ENCODE measurements around the gene EFCAB12. TPM values are rescaled to one million over a fixed set of nuclear protein-coding genes. Genes with fewer than 3 reads are reported as not detected.

Gene EFCAB12
- total and polyA plus RNA-seq, 5 donors = 0.29 to 0.72 (median 0.38) TPM

- no peaks in the 10 kb centered on the region for H3K9me3 ChIP-seq (ENCODE audit: control insufficient read depth, low read length)
- no peak overlapping the region for H3K27ac ChIP-seq (ENCODE audit: low read length)
- ATAC-seq (no peak), DNase-seq (no peak)
- peaks cover 3% of the 10 kb centered on the region for H3K4me1 ChIP-seq (ENCODE audit: control insufficient read depth, insufficient read depth, low read length)
- WGBS = 77% methylated on average over 7 of the region's 7 CpGs
- no peak overlapping the region for H3K4me3 ChIP-seq (ENCODE audit: low read length)
- H3K27me3 ChIP-seq (ENCODE audit: control insufficient read depth, insufficient read depth) = no peaks in the 10 kb centered on the region
- intact Hi-C loops (cut with DNase I) = no loop called here
Observed at GRCh38 chr3:129379582-129380358, 48.7 kb downstream of the EFCAB12 start.

- WGBS = 71% methylated on average over 1 of the region's 1 CpG
Observed at GRCh38 chr3:129378949-129379348, 49.5 kb downstream of the EFCAB12 start.

GRCh38 chr3:129377615-129378014 lies 50.8 kb downstream of the EFCAB12 start:
- ATAC-seq = no peak
- no peak overlapping the region for H3K4me3 ChIP-seq (ENCODE audit: low read length)
- H3K4me1 ChIP-seq (ENCODE audit: control insufficient read depth, insufficient read depth, low read length) = peaks cover 3% of the 10 kb centered on the region
- no peaks in the 10 kb centered on the region for H3K27me3 ChIP-seq (ENCODE audit: control insufficient read depth, insufficient read depth)
- H3K27ac ChIP-seq (ENCODE audit: low read length) = no peak overlapping the region
- no peaks in the 10 kb centered on the region for H3K9me3 ChIP-seq (ENCODE audit: control insufficient read depth, low read length)
- intact Hi-C loops (cut with DNase I) = no loop called here
- DNase-seq = no peak
- WGBS = 95% methylated on average over 2 of the region's 2 CpGs

More at GRCh38 chr3:129378949-129379348, 49.5 kb downstream of the EFCAB12 start:
- DNase-seq (no peak), ATAC-seq (no peak)
- Histone ChIP-seq H3K4me3 (ENCODE audit: low read length) (no peak overlapping the region), H3K9me3 (ENCODE audit: control insufficient read depth, low read length) (no peaks in the 10 kb centered on the region), H3K4me1 (ENCODE audit: control insufficient read depth, insufficient read depth, low read length) (peaks cover 3% of the 10 kb centered on the region), H3K27me3 (ENCODE audit: control insufficient read depth, insufficient read depth) (no peaks in the 10 kb centered on the region), H3K27ac (ENCODE audit: low read length) (no peak overlapping the region)
- intact Hi-C loops (cut with DNase I) = no loop called here

GRCh38 chr3:129375099-129375498 lies 53.3 kb downstream of the EFCAB12 start:
- peaks cover 3% of the 10 kb centered on the region for H3K4me1 ChIP-seq (ENCODE audit: control insufficient read depth, insufficient read depth, low read length)
- no peaks in the 10 kb centered on the region for H3K27me3 ChIP-seq (ENCODE audit: control insufficient read depth, insufficient read depth)
- no peak overlapping the region for H3K4me3 ChIP-seq (ENCODE audit: low read length)
- intact Hi-C loops (cut with DNase I) = no loop called here
- WGBS = 75% methylated on average over 5 of the region's 5 CpGs
- no peak for DNase-seq
- no peak overlapping the region for H3K27ac ChIP-seq (ENCODE audit: low read length)
- H3K9me3 ChIP-seq (ENCODE audit: control insufficient read depth, low read length) = no peaks in the 10 kb centered on the region
- ATAC-seq = no peak

- no peak overlapping the region for H3K27ac ChIP-seq (ENCODE audit: low read length)
- peak in 1 of 2 donors; percentile 22 for ATAC-seq
Observed at GRCh38 chr3:129371041-129371826, 57.2 kb downstream of the EFCAB12 start.

GRCh38 chr3:129370248-129370964 lies 58.0 kb downstream of the EFCAB12 start:
- no peak for DNase-seq
- Histone ChIP-seq H3K4me3 (ENCODE audit: low read length) (no peak overlapping the region), H3K9me3 (ENCODE audit: control insufficient read depth, low read length) (no peaks in the 10 kb centered on the region), H3K27ac (ENCODE audit: low read length) (no peak overlapping the region), H3K27me3 (ENCODE audit: control insufficient read depth, insufficient read depth) (no peaks in the 10 kb centered on the region), H3K4me1 (ENCODE audit: control insufficient read depth, insufficient read depth, low read length) (no peaks in the 10 kb centered on the region)
- WGBS = 96% methylated on average over 5 of the region's 5 CpGs
- peak in 1 of 2 donors; percentile 19 for ATAC-seq
- intact Hi-C loops (cut with DNase I) = no loop called here

More at GRCh38 chr3:129371041-129371826, 57.2 kb downstream of the EFCAB12 start:
- DNase-seq = no peak
- intact Hi-C loops (cut with DNase I) = no loop called here
- WGBS = 77% methylated on average over 20 of the region's 20 CpGs
- Histone ChIP-seq H3K9me3 (ENCODE audit: control insufficient read depth, low read length) (no peaks in the 10 kb centered on the region), H3K27me3 (ENCODE audit: control insufficient read depth, insufficient read depth) (no peaks in the 10 kb centered on the region), H3K4me3 (ENCODE audit: low read length) (no peak overlapping the region), H3K4me1 (ENCODE audit: control insufficient read depth, insufficient read depth, low read length) (no peaks in the 10 kb centered on the region)

GRCh38 chr3:129369711-129370110 lies 58.7 kb downstream of the EFCAB12 start:
- no peak overlapping the region for H3K27ac ChIP-seq (ENCODE audit: low read length)
- ATAC-seq (peak in 1 of 2 donors; percentile 10), DNase-seq (no peak)
- no peaks in the 10 kb centered on the region for H3K4me1 ChIP-seq (ENCODE audit: control insufficient read depth, insufficient read depth, low read length)
- intact Hi-C loops (cut with DNase I) = no loop called here
- H3K27me3 ChIP-seq (ENCODE audit: control insufficient read depth, insufficient read depth) = no peaks in the 10 kb centered on the region
- no peak overlapping the region for H3K4me3 ChIP-seq (ENCODE audit: low read length)
- H3K9me3 ChIP-seq (ENCODE audit: control insufficient read depth, low read length) = no peaks in the 10 kb centered on the region
- WGBS = 95% methylated on average over 5 of the region's 5 CpGs

- Histone ChIP-seq H3K27ac (ENCODE audit: low read length) (no peak overlapping the region), H3K27me3 (ENCODE audit: control insufficient read depth, insufficient read depth) (no peaks in the 10 kb centered on the region), H3K4me3 (ENCODE audit: low read length) (no peak overlapping the region), H3K4me1 (ENCODE audit: control insufficient read depth, insufficient read depth, low read length) (no peaks in the 10 kb centered on the region), H3K9me3 (ENCODE audit: control insufficient read depth, low read length) (no peaks in the 10 kb centered on the region)
- no peak for ATAC-seq
- WGBS = 62% methylated on average over 5 of the region's 5 CpGs
- intact Hi-C loops (cut with DNase I) = no loop called here
- no peak for DNase-seq
Observed at GRCh38 chr3:129367821-129368220, 60.6 kb downstream of the EFCAB12 start.

GRCh38 chr3:129366312-129366831 lies 62.1 kb downstream of the EFCAB12 start:
- Histone ChIP-seq H3K27ac (ENCODE audit: low read length) (no peak overlapping the region), H3K27me3 (ENCODE audit: control insufficient read depth, insufficient read depth) (no peaks in the 10 kb centered on the region), H3K9me3 (ENCODE audit: control insufficient read depth, low read length) (no peaks in the 10 kb centered on the region), H3K4me3 (ENCODE audit: low read length) (no peak overlapping the region), H3K4me1 (ENCODE audit: control insufficient read depth, insufficient read depth, low read length) (no peaks in the 10 kb centered on the region)
- peak in 1 of 2 donors; percentile 31 for ATAC-seq
- WGBS = 91% methylated on average over 16 of the region's 16 CpGs
- DNase-seq = no peak
- intact Hi-C loops (cut with DNase I) = no loop called here

- ATAC-seq (peak; percentile 50 to 71), DNase-seq (peak in 1 of 3 donors; percentile 72)
- H3K27me3 ChIP-seq (ENCODE audit: control insufficient read depth, insufficient read depth) = no peaks in the 10 kb centered on the region
- no peaks in the 10 kb centered on the region for H3K4me1 ChIP-seq (ENCODE audit: control insufficient read depth, insufficient read depth, low read length)
- intact Hi-C loops (cut with DNase I) = no loop called here
- no peak overlapping the region for H3K27ac ChIP-seq (ENCODE audit: low read length)
- no peak overlapping the region for H3K4me3 ChIP-seq (ENCODE audit: low read length)
- H3K9me3 ChIP-seq (ENCODE audit: control insufficient read depth, low read length) = no peaks in the 10 kb centered on the region
- WGBS = 56% methylated on average over 13 of the region's 13 CpGs
Observed at GRCh38 chr3:129365296-129366136, 62.9 kb downstream of the EFCAB12 start.

Data from right cardiac atrium (tissue), 5 donors.